22Rv1 (cell line): ENCODE results near the gene SEPTIN2.
A peak's percentile ranks its signal among the peaks of the same experiment; 100 is the strongest.

Experiments used
- H3K27ac ChIP-seq: fragments of 450-650 bp; 2 replicates; pipeline ENCODE4 v1.5.1; 2017
- ZFX ChIP-seq: fragments of 450-650 bp; IDR thresholded peaks from 2 replicates; pipeline ENCODE4 v1.6.1; 2017; ENCODE audit warnings: antibody characterized with exemption, borderline replicate concordance
- TF ChIP-seq, protein P1 (sequence below): fragments of 450-650 bp; IDR thresholded peaks from 2 replicates; pipeline ENCODE4 v1.5.1; 2017; ENCODE audit warnings: mild to moderate bottlenecking

Gene SEPTIN2

DNA sequence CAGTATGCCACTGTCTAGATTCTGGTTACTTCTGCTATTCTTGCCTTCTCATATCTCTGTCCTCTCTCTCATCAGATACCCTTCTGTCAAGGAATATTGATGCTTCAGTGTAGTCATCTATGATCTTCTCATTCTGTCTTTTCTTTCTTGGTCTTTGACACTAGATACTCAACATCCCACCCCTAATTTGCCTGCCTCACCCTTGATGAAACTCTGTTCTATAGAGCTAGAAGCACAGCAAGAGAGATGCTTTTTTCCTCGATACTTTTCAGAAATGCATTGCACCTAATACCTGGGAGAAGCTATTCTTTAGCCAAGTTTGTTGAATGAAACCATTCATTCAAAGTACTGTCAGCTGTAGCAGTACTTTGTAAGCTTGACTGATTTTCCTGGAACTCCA is 9.5 kb downstream of the SEPTIN2 start:
- no peak for TF ChIP-seq ZFX
- TF ChIP-seq, protein P1, sequence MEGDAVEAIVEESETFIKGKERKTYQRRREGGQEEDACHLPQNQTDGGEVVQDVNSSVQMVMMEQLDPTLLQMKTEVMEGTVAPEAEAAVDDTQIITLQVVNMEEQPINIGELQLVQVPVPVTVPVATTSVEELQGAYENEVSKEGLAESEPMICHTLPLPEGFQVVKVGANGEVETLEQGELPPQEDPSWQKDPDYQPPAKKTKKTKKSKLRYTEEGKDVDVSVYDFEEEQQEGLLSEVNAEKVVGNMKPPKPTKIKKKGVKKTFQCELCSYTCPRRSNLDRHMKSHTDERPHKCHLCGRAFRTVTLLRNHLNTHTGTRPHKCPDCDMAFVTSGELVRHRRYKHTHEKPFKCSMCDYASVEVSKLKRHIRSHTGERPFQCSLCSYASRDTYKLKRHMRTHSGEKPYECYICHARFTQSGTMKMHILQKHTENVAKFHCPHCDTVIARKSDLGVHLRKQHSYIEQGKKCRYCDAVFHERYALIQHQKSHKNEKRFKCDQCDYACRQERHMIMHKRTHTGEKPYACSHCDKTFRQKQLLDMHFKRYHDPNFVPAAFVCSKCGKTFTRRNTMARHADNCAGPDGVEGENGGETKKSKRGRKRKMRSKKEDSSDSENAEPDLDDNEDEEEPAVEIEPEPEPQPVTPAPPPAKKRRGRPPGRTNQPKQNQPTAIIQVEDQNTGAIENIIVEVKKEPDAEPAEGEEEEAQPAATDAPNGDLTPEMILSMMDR = no peak
- H3K27ac ChIP-seq = no peak overlapping the region

DNA sequence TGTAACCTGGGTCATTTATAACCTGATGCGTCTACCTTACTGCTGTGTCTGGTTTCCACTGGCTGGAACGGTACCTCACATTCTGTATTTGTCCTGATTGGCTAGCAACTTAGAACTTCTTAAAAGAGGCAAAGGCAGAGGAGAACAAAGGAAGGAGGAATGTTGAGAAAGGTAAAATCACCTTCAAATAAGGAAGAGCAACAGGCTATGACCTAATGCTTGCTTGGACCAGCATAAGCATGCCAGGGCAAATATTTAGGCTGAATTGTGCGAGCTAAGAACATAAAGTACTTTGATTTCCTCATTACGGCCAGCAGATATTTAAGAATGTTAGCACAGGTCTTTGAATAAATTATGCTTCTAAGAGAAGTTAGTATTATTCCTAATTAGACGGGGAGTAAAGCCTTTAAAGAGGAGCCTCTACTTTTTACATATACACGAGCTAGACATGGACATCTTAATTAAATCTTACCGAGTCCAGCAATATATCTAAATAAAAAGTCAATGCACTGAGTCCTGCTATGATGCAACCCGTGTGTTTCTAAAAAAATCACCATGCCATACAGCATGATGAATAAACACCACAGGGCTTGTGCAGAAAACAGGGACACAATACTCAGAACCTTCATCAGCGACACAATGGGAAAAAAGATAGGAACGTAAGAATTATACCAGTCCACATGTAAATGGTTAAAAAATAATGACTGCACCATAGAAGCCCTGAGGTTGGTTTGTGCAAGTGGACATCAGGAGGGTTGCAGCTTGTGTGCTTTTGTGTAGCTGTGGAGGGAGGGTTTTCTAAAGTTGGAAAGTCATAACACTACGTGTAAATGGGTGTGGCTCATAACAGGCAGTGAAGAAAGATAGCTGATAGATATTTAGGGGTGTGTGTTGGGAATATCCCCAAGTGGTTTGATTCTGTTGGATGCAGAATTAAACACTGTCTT is 14.2 kb downstream of the SEPTIN2 start:
- H3K27ac ChIP-seq = peak overlapping the region; percentile 15; the same call in 1 of the 2 replicates
- no peak for TF ChIP-seq ZFX
- TF ChIP-seq, protein P1 = no peak

GRCh38 chr2:241330616-241330981 is 14.9 kb downstream of the SEPTIN2 start:
- H3K27ac ChIP-seq = no peak overlapping the region
- TF ChIP-seq, protein P1 = no peak
- TF ChIP-seq ZFX = no peak

GRCh38 chr2:241334813-241335212 is 19.1 kb downstream of the SEPTIN2 start:
- TF ChIP-seq ZFX = no peak
- TF ChIP-seq, protein P1 = no peak
- no peak overlapping the region for H3K27ac ChIP-seq

GRCh38 chr2:241339839-241340630 is 24.3 kb downstream of the SEPTIN2 start:
- TF ChIP-seq, protein P1 = no peak
- TF ChIP-seq ZFX = no peak
- no peak overlapping the region for H3K27ac ChIP-seq

DNA sequence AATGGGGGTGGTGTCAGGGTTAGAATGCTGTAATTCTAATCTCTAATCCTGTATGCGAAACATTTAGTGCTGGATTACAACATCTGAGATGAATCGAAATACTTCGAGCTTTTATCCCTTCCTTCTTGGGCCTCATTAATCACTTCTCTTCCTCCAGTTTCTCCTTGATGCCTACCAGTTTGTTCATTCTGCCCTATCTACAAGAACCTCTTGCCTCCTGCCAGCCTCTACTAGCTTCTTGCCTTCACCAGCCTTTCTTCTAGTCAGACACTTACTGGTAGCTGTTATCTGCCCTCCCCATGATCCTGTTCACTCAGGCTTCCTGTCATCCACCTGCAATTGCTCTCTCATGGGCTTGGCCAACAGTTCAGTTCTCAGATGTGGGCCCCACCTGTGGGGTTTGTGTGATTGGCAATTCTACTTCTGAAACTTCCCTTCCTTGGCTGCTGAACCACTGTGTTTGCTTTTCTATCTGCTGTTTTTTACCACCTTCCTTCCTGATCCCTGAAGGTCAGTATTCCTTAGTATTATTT is 25.0 kb downstream of the SEPTIN2 start:
- TF ChIP-seq, protein P1 = no peak
- no peak for TF ChIP-seq ZFX
- H3K27ac ChIP-seq = no peak overlapping the region
